RWPE1 (cell line): Measurements from ENCODE around the gene PROP1.

Source experiments
- CTCF ChIA-PET: fragments of 350-600 bp; sonication (Branson Sonifier 250); formaldehyde crosslinking; extraction: SDS; loops from one replicate; lab custom pipeline; 2021; lab: Yijun Ruan, JAX
- POLR2A ChIA-PET: fragments of 400-600 bp; formaldehyde crosslinking; extraction: SDS; loops from one replicate; lab custom pipeline; 2020; ENCODE audit warnings: antibody characterized with exemption; ENCODE audit not compliant: low non-redundant PET; lab: Yijun Ruan, JAX
- DNase-seq: peaks from one replicate; pipeline ENCODE4 v3.0.0; 2012; ENCODE audit warnings: low spot score
- H3K27ac ChIP-seq: fragments of 450-650 bp; 2 replicates; pipeline ENCODE4 v1.5.1; 2017
- TF ChIP-seq, protein P1 (sequence below): fragments of 450-650 bp; conservative IDR thresholded peaks from 2 replicates; pipeline ENCODE4 v1.5.1; 2017; ENCODE audit warnings: low read depth, mild to moderate bottlenecking

PROP1 gene

DNA sequence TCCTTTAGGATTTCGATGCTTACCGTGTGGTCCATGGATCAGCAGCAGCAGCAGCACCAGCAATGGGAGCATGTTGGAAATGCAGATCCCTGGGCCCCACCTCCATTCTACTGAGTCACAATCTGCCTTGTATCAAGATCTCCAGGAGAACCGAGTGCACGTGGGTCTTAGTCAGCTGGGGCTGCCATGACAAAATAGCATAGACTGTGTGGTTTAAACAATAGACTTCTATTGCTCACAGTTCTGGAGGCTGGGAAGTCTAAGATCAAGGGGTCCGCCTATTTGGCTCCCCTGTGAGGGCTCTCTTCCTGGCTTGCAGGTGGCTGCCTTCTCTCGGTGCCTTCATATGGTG is 1.3 kb upstream of the PROP1 start:
- no peak overlapping the region for H3K27ac ChIP-seq
- DNase-seq: no peak
- TF ChIP-seq, protein P1, sequence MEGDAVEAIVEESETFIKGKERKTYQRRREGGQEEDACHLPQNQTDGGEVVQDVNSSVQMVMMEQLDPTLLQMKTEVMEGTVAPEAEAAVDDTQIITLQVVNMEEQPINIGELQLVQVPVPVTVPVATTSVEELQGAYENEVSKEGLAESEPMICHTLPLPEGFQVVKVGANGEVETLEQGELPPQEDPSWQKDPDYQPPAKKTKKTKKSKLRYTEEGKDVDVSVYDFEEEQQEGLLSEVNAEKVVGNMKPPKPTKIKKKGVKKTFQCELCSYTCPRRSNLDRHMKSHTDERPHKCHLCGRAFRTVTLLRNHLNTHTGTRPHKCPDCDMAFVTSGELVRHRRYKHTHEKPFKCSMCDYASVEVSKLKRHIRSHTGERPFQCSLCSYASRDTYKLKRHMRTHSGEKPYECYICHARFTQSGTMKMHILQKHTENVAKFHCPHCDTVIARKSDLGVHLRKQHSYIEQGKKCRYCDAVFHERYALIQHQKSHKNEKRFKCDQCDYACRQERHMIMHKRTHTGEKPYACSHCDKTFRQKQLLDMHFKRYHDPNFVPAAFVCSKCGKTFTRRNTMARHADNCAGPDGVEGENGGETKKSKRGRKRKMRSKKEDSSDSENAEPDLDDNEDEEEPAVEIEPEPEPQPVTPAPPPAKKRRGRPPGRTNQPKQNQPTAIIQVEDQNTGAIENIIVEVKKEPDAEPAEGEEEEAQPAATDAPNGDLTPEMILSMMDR: no peak
- ChIA-PET CTCF (interaction anchor here (0.6 kb wide), 1 partner anchor 404 kb away, joined by 8 read pairs; no protein-coding TSS in a partner anchor), POLR2A (no interaction called here)

DNA sequence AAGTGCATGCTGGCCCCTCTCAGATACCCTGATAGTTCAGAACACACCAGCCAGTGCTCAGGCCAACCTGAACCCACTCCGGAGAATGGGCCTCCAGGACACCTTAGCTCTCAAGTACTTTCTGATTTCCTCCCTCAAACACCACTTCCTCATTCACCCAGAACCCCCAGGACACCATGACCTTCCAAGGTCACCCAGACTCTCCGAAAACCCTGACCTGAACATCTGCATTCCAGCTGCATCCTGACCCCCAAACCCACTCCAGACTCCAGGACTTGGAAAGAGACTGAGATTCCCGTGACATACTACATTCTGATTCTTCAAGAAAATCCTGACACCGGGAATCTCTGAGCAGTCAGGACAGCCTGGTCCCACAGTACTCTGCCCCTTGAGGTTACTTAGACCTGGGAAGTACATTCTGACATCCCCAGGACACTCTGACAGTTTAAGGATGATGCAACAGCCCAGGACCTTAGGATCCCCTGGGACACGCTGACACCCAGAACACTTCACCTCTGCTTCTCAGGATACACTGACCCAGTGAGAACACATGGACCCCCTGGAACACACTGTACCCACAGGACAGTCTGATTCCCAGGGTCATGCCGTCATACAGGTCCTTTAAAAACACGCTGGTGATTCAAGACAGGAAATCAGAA is 747 bp upstream of the PROP1 start:
- ChIA-PET CTCF (interaction anchor here (0.6 kb wide), 1 partner anchor 404 kb away, joined by 8 read pairs; no protein-coding TSS in a partner anchor), POLR2A (no interaction called here)
- DNase-seq: no peak
- TF ChIP-seq, protein P1: no peak
- no peak overlapping the region for H3K27ac ChIP-seq

DNA sequence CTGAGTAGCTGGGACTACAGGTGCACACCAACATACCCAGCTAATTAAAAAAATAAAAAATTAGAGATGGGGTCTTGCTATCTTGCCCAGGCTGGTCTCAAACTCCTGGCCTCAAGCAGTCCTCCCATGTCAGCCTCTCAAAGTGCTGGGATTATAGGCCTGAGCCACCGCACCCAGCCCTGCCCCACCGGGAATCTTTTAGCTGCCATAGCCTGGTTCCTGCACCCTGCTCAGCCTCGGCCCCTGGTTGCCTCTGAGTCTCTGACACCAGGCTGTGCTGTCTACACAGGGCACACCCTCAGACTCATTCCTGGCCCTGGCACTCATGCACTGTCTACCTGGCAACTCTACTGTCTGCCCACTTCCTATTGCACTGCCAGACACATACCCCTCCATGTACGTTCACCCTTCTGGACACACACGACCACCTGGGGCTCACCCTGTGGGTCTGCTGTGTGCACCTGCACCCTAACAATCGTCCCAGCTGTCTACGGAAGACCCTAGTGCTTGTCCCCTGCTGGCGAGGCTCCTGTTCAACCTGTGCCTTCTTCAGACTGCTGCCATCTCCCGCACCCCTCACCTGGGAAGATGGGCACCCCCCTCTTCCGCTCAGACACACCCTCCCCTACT is 1.4 kb downstream of the PROP1 start:
- no peak for DNase-seq
- POLR2A ChIA-PET: no interaction called here
- no peak overlapping the region for H3K27ac ChIP-seq
- CTCF ChIA-PET: interaction anchor here (0.5 kb wide), 1 partner anchor 20 kb away, joined by 3 read pairs; no protein-coding TSS in a partner anchor
- TF ChIP-seq, protein P1: no peak

DNA sequence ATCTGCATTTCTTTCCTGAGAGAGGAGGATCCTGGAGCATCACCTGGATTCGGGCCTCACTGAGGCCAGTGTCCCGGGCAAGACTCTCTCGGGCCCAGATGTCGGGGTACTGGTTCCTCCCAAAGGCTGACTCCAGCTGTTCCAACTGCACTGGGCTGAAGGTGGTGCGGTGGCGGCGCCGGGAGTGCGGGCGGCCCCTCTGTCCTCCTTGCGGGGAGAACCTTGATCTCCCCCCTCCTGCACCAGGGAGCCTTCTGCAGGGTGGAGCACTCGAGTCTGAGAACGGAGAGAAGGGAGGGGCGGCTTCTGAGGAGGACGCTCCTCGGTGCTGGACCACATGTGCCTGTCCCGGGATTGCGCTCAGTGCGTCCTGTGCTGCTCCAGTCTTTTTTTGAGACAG is 2.0 kb downstream of the PROP1 start:
- DNase-seq: no peak
- CTCF ChIA-PET: no interaction called here
- POLR2A ChIA-PET: no interaction called here
- no peak overlapping the region for H3K27ac ChIP-seq
- TF ChIP-seq, protein P1: no peak

DNA sequence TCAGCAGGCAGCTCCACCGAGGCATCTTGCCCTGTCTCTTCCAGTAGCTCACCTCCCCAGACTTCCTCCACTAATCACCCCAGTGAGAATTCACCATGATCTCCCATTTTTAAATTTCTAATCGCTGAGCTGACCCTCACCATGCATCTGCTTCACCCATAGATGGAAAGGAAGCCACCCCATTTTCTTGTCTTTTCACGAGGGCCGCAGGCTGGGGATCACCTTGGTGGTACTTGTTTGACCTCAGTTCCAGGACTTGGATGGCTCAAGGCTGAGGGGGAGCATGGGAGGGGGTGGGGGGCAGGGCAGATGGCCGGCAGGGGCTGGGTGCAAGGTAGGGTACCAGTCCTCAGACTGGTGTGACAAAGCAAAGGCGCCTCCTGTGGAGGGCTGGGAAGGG is 3.6 kb downstream of the PROP1 start:
- POLR2A ChIA-PET: no interaction called here
- TF ChIP-seq, protein P1: no peak
- H3K27ac ChIP-seq: no peak overlapping the region
- CTCF ChIA-PET: no interaction called here
- no peak for DNase-seq

DNA sequence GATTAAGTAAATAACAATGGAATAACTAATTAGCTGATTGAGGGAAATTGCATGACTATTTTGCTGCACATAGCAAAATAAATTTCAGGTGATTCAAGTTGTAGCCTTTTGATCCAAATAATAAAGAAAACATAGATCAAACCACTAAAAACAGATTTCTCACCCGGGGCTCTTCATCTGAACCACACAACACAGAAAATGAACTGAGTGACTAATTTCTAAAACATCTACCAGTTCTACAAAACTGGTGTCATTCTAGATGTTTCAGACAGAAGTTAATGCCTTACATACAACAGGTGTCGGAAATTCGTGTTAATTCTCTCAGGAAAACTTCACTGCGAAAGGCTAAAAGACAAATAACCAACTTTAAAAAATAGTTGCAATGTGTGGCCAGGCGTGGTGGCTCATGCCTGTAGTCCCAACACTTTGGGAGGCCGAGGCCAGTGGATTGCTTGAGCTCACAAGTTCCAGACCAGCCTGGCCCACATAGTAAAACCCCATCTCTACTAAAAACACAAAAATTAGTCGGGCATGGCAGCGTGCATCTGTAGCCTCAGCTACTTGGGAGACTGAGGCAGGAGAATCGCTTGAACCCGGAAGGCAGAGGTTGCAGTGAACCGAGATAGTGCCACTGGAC is 6.9 kb downstream of the PROP1 start:
- POLR2A ChIA-PET: no interaction called here
- no peak overlapping the region for H3K27ac ChIP-seq
- DNase-seq: no peak
- TF ChIP-seq, protein P1: no peak
- CTCF ChIA-PET: no interaction called here
